SIG-M5 treated with dmso at 0.1 percent for 504 hours (cell line): ENCODE results near the gene LUC7L2.
"Not testable (repeated sequence)": the region's sequence is repeated elsewhere in the genome, so short reads cannot be mapped to it uniquely, and the experiment has no call there.

Source experiments
- DNase-seq: peaks from one replicate; lab custom pipeline; 2025; ENCODE audit not compliant: unreplicated experiment; lab: John Stamatoyannopoulos, UW

The LUC7L2 gene

GRCh38 chr7:139355320-139355719, 4.4 kb upstream of the LUC7L2 start:
- DNase-seq = peak; percentile 86

GRCh38 chr7:139357729-139358506, 1.8 kb upstream of the LUC7L2 start:
- DNase-seq = not testable (repeated sequence)

- DNase-seq = peak; percentile 56
These were observed 941 bp upstream of the LUC7L2 start for GRCh38 chr7:139358541-139359365.

- DNase-seq = peak; percentile 93
These were observed 685 bp downstream of the LUC7L2 start for GRCh38 chr7:139360210-139360947.

GRCh38 chr7:139360948-139361307, 1.2 kb downstream of the LUC7L2 start:
- DNase-seq = no peak

- no peak for DNase-seq
These were observed 1.8 kb downstream of the LUC7L2 start for GRCh38 chr7:139361523-139361922.

GRCh38 chr7:139362302-139362701, 2.6 kb downstream of the LUC7L2 start:
- no peak for DNase-seq

GRCh38 chr7:139362981-139363380, 3.3 kb downstream of the LUC7L2 start:
- no peak for DNase-seq

GRCh38 chr7:139365336-139365735, 5.6 kb downstream of the LUC7L2 start:
- no peak for DNase-seq

GRCh38 chr7:139366400-139366799, 6.7 kb downstream of the LUC7L2 start:
- DNase-seq = no peak

GRCh38 chr7:139367438-139368155, 7.9 kb downstream of the LUC7L2 start:
- no peak for DNase-seq

- DNase-seq = no peak
These were observed 10.7 kb downstream of the LUC7L2 start for GRCh38 chr7:139370301-139370942.

GRCh38 chr7:139370943-139371313, 11.2 kb downstream of the LUC7L2 start:
- DNase-seq = no peak

GRCh38 chr7:139374246-139374645, 14.6 kb downstream of the LUC7L2 start:
- DNase-seq = no peak

- DNase-seq = no peak
These were observed 22.7 kb downstream of the LUC7L2 start for GRCh38 chr7:139382439-139382838.

GRCh38 chr7:139384611-139385010, 24.9 kb downstream of the LUC7L2 start:
- DNase-seq = no peak

- DNase-seq = no peak
These were observed 27.9 kb downstream of the LUC7L2 start for GRCh38 chr7:139387594-139387993.

- no peak for DNase-seq
These were observed 29.4 kb downstream of the LUC7L2 start for GRCh38 chr7:139389091-139389490.

GRCh38 chr7:139389774-139390173, 30.1 kb downstream of the LUC7L2 start:
- no peak for DNase-seq

- no peak for DNase-seq
These were observed 34.0 kb downstream of the LUC7L2 start for GRCh38 chr7:139393621-139394211.
